Measurements from ENCODE around the gene IGSF9B. TPM values are rescaled to one million over a fixed set of nuclear protein-coding genes. Genes with fewer than 3 reads are reported as not detected.

IGSF9B gene
- total and polyA plus RNA-seq, 2 experiments from 2014 or later, result 0.04 TPM; not detected in 1

- Histone ChIP-seq H3K9me2 (ENCODE audit: insufficient read depth) (no peaks in the 10 kb centered on the region), H3F3A (ENCODE audit: insufficient read depth) (no peaks in the 10 kb centered on the region), H3K79me2 (ENCODE audit: insufficient read depth) (no peaks in the 10 kb centered on the region), H3K27me3 (replicated peaks; ENCODE audit: insufficient read depth) (no peaks in the 10 kb centered on the region), H3K4me2 (ENCODE audit: unreplicated experiment) (no peak overlapping the region), H2AFZ (no peak overlapping the region), H3K27ac (no peak overlapping the region), H4K20me1 (ENCODE audit: insufficient read depth) (no peaks in the 10 kb centered on the region), H3K36me3 (ENCODE audit: low read depth) (no peaks in the 10 kb centered on the region), H3K4me1 (ENCODE audit: insufficient read depth) (no peaks in the 10 kb centered on the region), H3K9me3 (ENCODE audit: low read depth) (no peaks in the 10 kb centered on the region), H3K4me3 (no peak overlapping the region), H3K9ac (no peak overlapping the region)
- in situ Hi-C loops (cut with MboI), result no loop called here
- WGBS, 2 experiments (ENCODE audit: low coverage in 1 of 2, low lambda C conversion rate in 2 of 2, missing lambda C conversion rate in 2 of 2), result 80 to 82% methylated on average over 10 of the region's 10 CpGs
- DNase-seq, result no peak
- no peak for TF ChIP-seq EZH2 (IDR thresholded peaks at IDR 0.05; ENCODE audit: insufficient read depth, poor library complexity, severe bottlenecking)
Observed at GRCh38 chr11:133897331-133897650, 59.5 kb downstream of the IGSF9B start.

GRCh38 chr11:133896642-133897330, 60.0 kb downstream of the IGSF9B start:
- H3K9ac ChIP-seq, result no peak overlapping the region
- H3K4me1 ChIP-seq (ENCODE audit: insufficient read depth), result no peaks in the 10 kb centered on the region
- TF ChIP-seq EZH2 (IDR thresholded peaks at IDR 0.05; ENCODE audit: insufficient read depth, poor library complexity, severe bottlenecking) (no peak), EZH2phosphoT487 (IDR thresholded peaks at IDR 0.05; ENCODE audit: insufficient read depth, low read depth) (no peak)
- 64 to 68% methylated on average over 10 of the region's 10 CpGs for WGBS, 2 experiments (ENCODE audit: low coverage in 1 of 2, low lambda C conversion rate in 2 of 2, missing lambda C conversion rate in 2 of 2)
- DNase-seq, result no peak
- H2AFZ ChIP-seq, result no peak overlapping the region
- H3K79me2 ChIP-seq (ENCODE audit: insufficient read depth), result no peaks in the 10 kb centered on the region
- no peaks in the 10 kb centered on the region for H3F3A ChIP-seq (ENCODE audit: insufficient read depth)
- H3K4me2 ChIP-seq (ENCODE audit: unreplicated experiment), result no peak overlapping the region
- no peak overlapping the region for H3K27ac ChIP-seq
- no peaks in the 10 kb centered on the region for H3K9me2 ChIP-seq (ENCODE audit: insufficient read depth)
- no peak overlapping the region for H3K4me3 ChIP-seq
- no peaks in the 10 kb centered on the region for H4K20me1 ChIP-seq (ENCODE audit: insufficient read depth)
- H3K9me3 ChIP-seq (ENCODE audit: low read depth), result no peaks in the 10 kb centered on the region
- in situ Hi-C loops (cut with MboI), result no loop called here
- no peaks in the 10 kb centered on the region for H3K27me3 ChIP-seq (replicated peaks; ENCODE audit: insufficient read depth)
- H3K36me3 ChIP-seq (ENCODE audit: low read depth), result no peaks in the 10 kb centered on the region

- no peak overlapping the region for H3K27ac ChIP-seq
- in situ Hi-C loops (cut with MboI), result no loop called here
Observed at GRCh38 chr11:133896028-133896427, 60.7 kb downstream of the IGSF9B start.

GRCh38 chr11:133895551-133895950, 61.2 kb downstream of the IGSF9B start:
- Histone ChIP-seq H3K9ac (no peak overlapping the region), H3K4me1 (ENCODE audit: insufficient read depth) (no peaks in the 10 kb centered on the region), H3K79me2 (ENCODE audit: insufficient read depth) (no peaks in the 10 kb centered on the region), H3K9me2 (ENCODE audit: insufficient read depth) (no peaks in the 10 kb centered on the region), H3K4me2 (ENCODE audit: unreplicated experiment) (no peak overlapping the region), H3K36me3 (ENCODE audit: low read depth) (no peaks in the 10 kb centered on the region), H3K27me3 (replicated peaks; ENCODE audit: insufficient read depth) (no peaks in the 10 kb centered on the region), H3K27ac (no peak overlapping the region), H3K9me3 (ENCODE audit: low read depth) (no peaks in the 10 kb centered on the region), H3K4me3 (no peak overlapping the region), H2AFZ (no peak overlapping the region), H3F3A (ENCODE audit: insufficient read depth) (no peaks in the 10 kb centered on the region), H4K20me1 (ENCODE audit: insufficient read depth) (no peaks in the 10 kb centered on the region)
- 11 to 12% methylated on average over 8 of the region's 8 CpGs for WGBS, 2 experiments (ENCODE audit: low coverage in 1 of 2, low lambda C conversion rate in 2 of 2, missing lambda C conversion rate in 2 of 2)
- no peak for DNase-seq
- TF ChIP-seq EZH2phosphoT487 (IDR thresholded peaks at IDR 0.05; ENCODE audit: insufficient read depth, low read depth), result no peak
- TF ChIP-seq EZH2 (IDR thresholded peaks at IDR 0.05; ENCODE audit: insufficient read depth, poor library complexity, severe bottlenecking), result no peak
- in situ Hi-C loops (cut with MboI), result no loop called here

More at GRCh38 chr11:133896028-133896427, 60.7 kb downstream of the IGSF9B start:
- no peaks in the 10 kb centered on the region for H3K9me2 ChIP-seq (ENCODE audit: insufficient read depth)
- TF ChIP-seq EZH2phosphoT487 (IDR thresholded peaks at IDR 0.05; ENCODE audit: insufficient read depth, low read depth) (no peak), EZH2 (IDR thresholded peaks at IDR 0.05; ENCODE audit: insufficient read depth, poor library complexity, severe bottlenecking) (no peak)
- H3K79me2 ChIP-seq (ENCODE audit: insufficient read depth), result no peaks in the 10 kb centered on the region
- no peaks in the 10 kb centered on the region for H3F3A ChIP-seq (ENCODE audit: insufficient read depth)
- no peak overlapping the region for H2AFZ ChIP-seq
- DNase-seq, result no peak
- no peaks in the 10 kb centered on the region for H3K4me1 ChIP-seq (ENCODE audit: insufficient read depth)
- H3K36me3 ChIP-seq (ENCODE audit: low read depth), result no peaks in the 10 kb centered on the region
- WGBS, 2 experiments (ENCODE audit: low coverage in 1 of 2, low lambda C conversion rate in 2 of 2, missing lambda C conversion rate in 2 of 2), result 53 to 60% methylated on average over 7 of the region's 7 CpGs
- H3K4me3 ChIP-seq, result no peak overlapping the region
- H3K9ac ChIP-seq, result no peak overlapping the region
- no peaks in the 10 kb centered on the region for H3K27me3 ChIP-seq (replicated peaks; ENCODE audit: insufficient read depth)
- no peaks in the 10 kb centered on the region for H3K9me3 ChIP-seq (ENCODE audit: low read depth)
- no peak overlapping the region for H3K4me2 ChIP-seq (ENCODE audit: unreplicated experiment)
- no peaks in the 10 kb centered on the region for H4K20me1 ChIP-seq (ENCODE audit: insufficient read depth)

GRCh38 chr11:133895061-133895479, 61.7 kb downstream of the IGSF9B start:
- in situ Hi-C loops (cut with MboI), result no loop called here
- Histone ChIP-seq H3F3A (ENCODE audit: insufficient read depth) (no peaks in the 10 kb centered on the region), H3K27me3 (replicated peaks; ENCODE audit: insufficient read depth) (no peaks in the 10 kb centered on the region), H3K27ac (no peak overlapping the region), H3K9ac (no peak overlapping the region), H2AFZ (no peak overlapping the region), H3K4me2 (ENCODE audit: unreplicated experiment) (no peak overlapping the region), H3K9me3 (ENCODE audit: low read depth) (no peaks in the 10 kb centered on the region), H3K79me2 (ENCODE audit: insufficient read depth) (no peaks in the 10 kb centered on the region), H4K20me1 (ENCODE audit: insufficient read depth) (no peaks in the 10 kb centered on the region), H3K36me3 (ENCODE audit: low read depth) (no peaks in the 10 kb centered on the region), H3K4me3 (no peak overlapping the region), H3K4me1 (ENCODE audit: insufficient read depth) (no peaks in the 10 kb centered on the region), H3K9me2 (ENCODE audit: insufficient read depth) (no peaks in the 10 kb centered on the region)
- no peak for DNase-seq
- TF ChIP-seq EZH2phosphoT487 (IDR thresholded peaks at IDR 0.05; ENCODE audit: insufficient read depth, low read depth), result no peak
- no peak for TF ChIP-seq EZH2 (IDR thresholded peaks at IDR 0.05; ENCODE audit: insufficient read depth, poor library complexity, severe bottlenecking)
- 25% methylated on average over 10 of the region's 10 CpGs for WGBS, 2 experiments (ENCODE audit: low coverage in 1 of 2, low lambda C conversion rate in 2 of 2, missing lambda C conversion rate in 2 of 2)
